ENCODE results near the gene SUSD3. TPM values are rescaled to one million over a fixed set of nuclear protein-coding genes. Genes with fewer than 3 reads are reported as not detected.

Gene SUSD3
- total RNA-seq, 2 donors from 2014 or later: 1.6 to 11.8 TPM

GRCh38 chr9:93110311-93110855 is 51.9 kb downstream of the SUSD3 start:
- H3K27ac ChIP-seq: no peak overlapping the region
- no peaks in the 10 kb centered on the region for H3K9me3 ChIP-seq
- H3K36me3 ChIP-seq: peaks cover 33% of the 10 kb centered on the region
- H3K27me3 ChIP-seq: no peaks in the 10 kb centered on the region
- peaks cover 0 to 10% of the 10 kb centered on the region in 2 donors for H3K4me1 ChIP-seq
- DNase-seq (ENCODE audit: low spot score): no peak
- H3K4me3 ChIP-seq: no peak overlapping the region
- no peak for TF ChIP-seq CTCF (IDR thresholded peaks at IDR 0.05)

- no peaks in the 10 kb centered on the region for H3K9me3 ChIP-seq
- no peak overlapping the region for H3K27ac ChIP-seq
- H3K4me3 ChIP-seq: no peak overlapping the region
- peaks cover 0 to 12% of the 10 kb centered on the region in 2 donors for H3K4me1 ChIP-seq
- no peaks in the 10 kb centered on the region for H3K27me3 ChIP-seq
- no peak for TF ChIP-seq CTCF (IDR thresholded peaks at IDR 0.05)
- H3K36me3 ChIP-seq: peaks cover 33% of the 10 kb centered on the region
- DNase-seq (ENCODE audit: low spot score): no peak
Observed at GRCh38 chr9:93111001-93111370, 52.5 kb downstream of the SUSD3 start.

GRCh38 chr9:93111371-93112115 is 53.0 kb downstream of the SUSD3 start:
- Histone ChIP-seq H3K36me3 (peaks cover 33% of the 10 kb centered on the region), H3K27me3 (no peaks in the 10 kb centered on the region), H3K4me3 (no peak overlapping the region), H3K27ac (no peak overlapping the region), H3K9me3 (no peaks in the 10 kb centered on the region), H3K4me1 (peaks cover 0 to 18% of the 10 kb centered on the region in 2 donors)
- no peak for DNase-seq (ENCODE audit: low spot score)
- no peak for TF ChIP-seq CTCF (IDR thresholded peaks at IDR 0.05)

- Histone ChIP-seq H3K36me3 (peaks cover 33% of the 10 kb centered on the region), H3K27ac (no peak overlapping the region), H3K4me3 (no peak overlapping the region), H3K9me3 (no peaks in the 10 kb centered on the region), H3K27me3 (no peaks in the 10 kb centered on the region), H3K4me1 (peaks cover 0 to 20% of the 10 kb centered on the region in 2 donors)
- TF ChIP-seq CTCF (IDR thresholded peaks at IDR 0.05): no peak
- no peak for DNase-seq (ENCODE audit: low spot score)
Observed at GRCh38 chr9:93112116-93112863, 53.8 kb downstream of the SUSD3 start.

GRCh38 chr9:93112864-93113389 is 54.4 kb downstream of the SUSD3 start:
- H3K27ac ChIP-seq: no peak overlapping the region
- peaks cover 0 to 20% of the 10 kb centered on the region in 2 donors for H3K4me1 ChIP-seq
- H3K4me3 ChIP-seq: no peak overlapping the region
- no peaks in the 10 kb centered on the region for H3K9me3 ChIP-seq
- no peaks in the 10 kb centered on the region for H3K27me3 ChIP-seq
- no peak for TF ChIP-seq CTCF (IDR thresholded peaks at IDR 0.05)
- no peak for DNase-seq (ENCODE audit: low spot score)
- H3K36me3 ChIP-seq: peaks cover 33% of the 10 kb centered on the region
